ENCODE data around the gene ZNF280C.
"Not testable (repeated sequence)": the region's sequence is repeated elsewhere in the genome, so short reads cannot be mapped to it uniquely, and the experiment has no call there.

Gene ZNF280C

DNA sequence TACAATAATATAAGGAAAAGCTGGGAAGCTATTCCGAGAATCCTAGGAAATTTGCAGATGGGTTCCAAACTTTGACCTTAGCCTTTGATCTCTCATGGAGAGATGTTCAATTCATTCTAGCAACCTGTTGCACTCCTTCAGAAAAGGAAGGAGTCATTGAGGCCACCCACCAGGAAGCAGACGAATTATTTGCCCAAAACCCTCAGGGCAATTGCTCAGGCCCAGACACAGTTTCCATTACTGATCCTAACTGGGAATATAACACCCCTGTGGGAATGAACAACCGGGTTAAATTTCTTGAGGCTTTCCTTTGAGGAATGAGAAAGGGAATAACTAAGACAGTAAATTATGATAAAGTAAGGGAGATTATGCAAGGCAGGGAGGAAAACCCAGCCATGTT, 13.5 kb upstream of the ZNF280C start:
- H3K4me3 ChIP-seq (ENCODE audit: low read depth, low read length): no peak overlapping the region
- ChIA-PET POLR2A (no interaction called here), CTCF (no interaction called here)
- no peak for DNase-seq (ENCODE audit: low read depth, low spot score)
- TF ChIP-seq, protein P1, sequence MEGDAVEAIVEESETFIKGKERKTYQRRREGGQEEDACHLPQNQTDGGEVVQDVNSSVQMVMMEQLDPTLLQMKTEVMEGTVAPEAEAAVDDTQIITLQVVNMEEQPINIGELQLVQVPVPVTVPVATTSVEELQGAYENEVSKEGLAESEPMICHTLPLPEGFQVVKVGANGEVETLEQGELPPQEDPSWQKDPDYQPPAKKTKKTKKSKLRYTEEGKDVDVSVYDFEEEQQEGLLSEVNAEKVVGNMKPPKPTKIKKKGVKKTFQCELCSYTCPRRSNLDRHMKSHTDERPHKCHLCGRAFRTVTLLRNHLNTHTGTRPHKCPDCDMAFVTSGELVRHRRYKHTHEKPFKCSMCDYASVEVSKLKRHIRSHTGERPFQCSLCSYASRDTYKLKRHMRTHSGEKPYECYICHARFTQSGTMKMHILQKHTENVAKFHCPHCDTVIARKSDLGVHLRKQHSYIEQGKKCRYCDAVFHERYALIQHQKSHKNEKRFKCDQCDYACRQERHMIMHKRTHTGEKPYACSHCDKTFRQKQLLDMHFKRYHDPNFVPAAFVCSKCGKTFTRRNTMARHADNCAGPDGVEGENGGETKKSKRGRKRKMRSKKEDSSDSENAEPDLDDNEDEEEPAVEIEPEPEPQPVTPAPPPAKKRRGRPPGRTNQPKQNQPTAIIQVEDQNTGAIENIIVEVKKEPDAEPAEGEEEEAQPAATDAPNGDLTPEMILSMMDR (IDR thresholded peaks at IDR 0.05; ENCODE audit: insufficient read depth, low read length, missing control alignments): no peak

DNA sequence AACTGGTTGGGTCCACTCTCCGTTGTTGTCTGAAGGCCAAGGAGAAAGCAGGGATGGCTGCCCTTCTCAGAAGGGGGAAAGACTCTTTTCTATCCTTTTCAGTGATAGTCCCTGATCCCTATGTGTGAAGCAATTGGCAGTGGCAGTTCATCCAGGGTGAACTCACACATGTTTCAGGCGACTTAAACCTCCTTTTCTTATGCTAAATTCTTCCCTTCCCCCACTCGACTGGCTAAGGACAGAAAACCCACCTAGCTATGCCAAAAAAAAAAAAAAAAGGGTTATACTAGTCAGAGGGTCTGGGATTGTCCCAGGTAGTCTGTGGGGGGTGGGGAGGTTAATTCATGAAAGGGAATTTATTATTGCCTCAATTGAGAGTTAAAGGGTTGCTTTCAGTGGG, 12.2 kb upstream of the ZNF280C start:
- TF ChIP-seq, protein P1 (IDR thresholded peaks at IDR 0.05; ENCODE audit: insufficient read depth, low read length, missing control alignments): no peak
- no peak overlapping the region for H3K4me3 ChIP-seq (ENCODE audit: low read depth, low read length)
- POLR2A ChIA-PET: no interaction called here
- CTCF ChIA-PET: no interaction called here
- no peak for DNase-seq (ENCODE audit: low read depth, low spot score)

DNA sequence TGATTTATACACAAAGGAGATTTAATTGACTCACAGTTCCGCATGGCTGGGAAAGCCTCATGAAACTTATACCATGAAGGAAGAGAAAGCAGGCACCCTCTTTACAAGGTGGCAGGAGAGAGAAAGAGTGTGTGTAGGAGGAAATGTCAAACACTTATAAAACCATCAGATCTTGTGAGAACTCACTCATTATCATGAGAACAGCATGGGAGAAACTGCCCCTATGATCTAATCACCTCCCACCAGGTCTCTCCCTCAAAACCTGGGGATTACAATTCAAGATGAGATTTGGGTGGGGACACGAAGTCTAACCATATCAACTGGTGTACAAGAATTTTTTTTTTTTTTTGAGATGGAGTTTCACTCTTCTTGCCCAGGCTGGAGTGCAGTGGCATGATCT, 3.6 kb upstream of the ZNF280C start:
- DNase-seq (ENCODE audit: low read depth, low spot score); POLR2A ChIA-PET; CTCF ChIA-PET; H3K4me3 ChIP-seq (ENCODE audit: low read depth, low read length): not testable (repeated sequence)

DNA sequence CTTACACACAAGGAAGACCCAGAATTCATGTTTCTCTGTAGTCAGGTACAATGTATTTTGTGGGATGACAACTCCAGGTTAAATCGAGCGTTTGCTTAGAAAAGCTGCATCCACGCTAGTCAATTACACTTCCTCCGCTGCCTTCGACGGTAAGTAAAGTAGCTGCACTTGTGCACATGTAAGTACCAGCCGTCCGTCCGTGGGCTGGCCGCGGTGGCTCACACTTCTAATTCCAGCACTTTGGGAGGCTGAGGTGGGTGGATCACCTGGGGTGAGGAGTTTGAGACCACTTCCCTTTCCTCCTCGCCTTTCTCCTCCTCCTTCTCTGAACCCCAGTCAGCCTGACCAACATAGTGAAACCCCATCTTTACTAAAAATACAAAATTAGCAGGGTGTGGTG, 692 bp upstream of the ZNF280C start:
- CTCF ChIA-PET, POLR2A ChIA-PET: not testable (repeated sequence)

DNA sequence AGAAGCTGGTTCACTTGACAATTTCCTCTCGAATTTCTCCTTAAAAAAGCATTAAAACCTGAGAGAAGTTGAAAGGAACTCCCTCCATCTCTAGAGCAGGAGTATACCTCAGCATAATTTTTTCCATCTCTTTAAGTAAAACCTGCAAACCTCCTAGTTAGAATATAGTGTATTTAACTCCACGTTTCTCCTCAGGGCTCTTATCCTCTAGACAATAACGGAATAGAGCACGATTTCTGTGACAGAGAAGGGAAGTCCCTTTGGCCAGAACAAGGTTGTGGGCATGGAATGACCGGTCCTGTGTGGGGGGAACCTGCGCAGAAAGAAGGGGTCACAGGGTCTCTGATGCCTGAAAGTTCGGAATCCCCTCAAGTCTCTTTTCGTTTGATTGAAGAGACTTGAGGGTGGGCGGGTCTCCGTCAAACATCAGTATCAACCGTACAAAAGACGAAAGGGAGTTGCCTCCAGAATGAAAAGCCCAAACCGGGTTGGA, 697 bp downstream of the ZNF280C start:
- ChIA-PET POLR2A (interaction anchor here (1.2 kb wide), 1 partner anchor 43 kb away, joined by 3 read pairs; no protein-coding TSS in a partner anchor), CTCF (interaction anchor here (0.7 kb wide), 1 partner anchor 556 kb away, joined by 3 read pairs; no protein-coding TSS in a partner anchor)
- DNase-seq (ENCODE audit: low read depth, low spot score): no peak
- TF ChIP-seq, protein P1 (IDR thresholded peaks at IDR 0.05; ENCODE audit: insufficient read depth, low read length, missing control alignments): no peak
- peak overlapping the region; percentile 71 for H3K4me3 ChIP-seq (ENCODE audit: low read depth, low read length)

More for the DNA sequence above, 692 bp upstream of the ZNF280C start:
- H3K4me3 ChIP-seq (ENCODE audit: low read depth, low read length); DNase-seq (ENCODE audit: low read depth, low spot score): not testable (repeated sequence)

DNA sequence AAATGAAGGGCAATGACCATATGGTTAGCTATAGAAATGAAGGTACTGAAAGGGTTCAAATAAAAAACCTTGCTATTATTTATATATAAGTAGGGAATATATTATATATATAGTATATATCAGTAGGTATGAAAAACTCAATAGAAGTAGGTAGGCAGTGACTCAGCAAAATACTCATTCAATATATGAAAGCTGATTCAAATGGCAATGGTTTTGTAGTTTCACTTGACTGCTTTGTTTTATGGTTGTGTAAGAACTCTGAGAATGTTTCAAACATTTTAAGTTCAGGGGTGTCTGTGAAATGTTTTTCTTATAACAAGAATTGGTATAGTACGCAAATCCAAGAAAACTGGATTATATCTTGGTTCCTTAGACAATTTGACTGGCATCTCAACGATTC, 4.1 kb downstream of the ZNF280C start:
- ChIA-PET CTCF (interaction anchor here (1.1 kb wide), 1 partner anchor 66 kb away, joined by 3 read pairs; no protein-coding TSS in a partner anchor), POLR2A (no interaction called here)
- no peak for DNase-seq (ENCODE audit: low read depth, low spot score)
- H3K4me3 ChIP-seq (ENCODE audit: low read depth, low read length): no peak overlapping the region
- TF ChIP-seq, protein P1 (IDR thresholded peaks at IDR 0.05; ENCODE audit: insufficient read depth, low read length, missing control alignments): no peak

DNA sequence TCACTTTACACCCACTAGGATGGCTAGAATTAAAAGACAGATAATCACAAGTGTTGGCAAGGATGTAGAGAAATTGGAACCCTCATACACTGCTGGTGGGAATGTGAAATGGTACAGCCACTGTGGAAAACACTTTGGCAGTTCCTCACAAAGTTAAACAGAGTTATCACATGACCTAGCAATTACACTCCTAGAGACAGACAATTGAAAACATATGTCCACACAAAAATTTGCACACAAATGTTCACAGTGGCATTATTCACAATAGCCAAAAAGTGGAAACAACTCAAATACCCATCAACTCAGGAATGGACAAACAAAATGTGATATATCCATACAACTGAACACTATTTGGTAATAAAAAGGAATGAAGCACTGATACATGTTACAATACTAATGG, 5.7 kb downstream of the ZNF280C start:
- no peak for DNase-seq (ENCODE audit: low read depth, low spot score)
- H3K4me3 ChIP-seq (ENCODE audit: low read depth, low read length): no peak overlapping the region
- POLR2A ChIA-PET: no interaction called here
- CTCF ChIA-PET: no interaction called here
- TF ChIP-seq, protein P1 (IDR thresholded peaks at IDR 0.05; ENCODE audit: insufficient read depth, low read length, missing control alignments): no peak
